Measurements from ENCODE around the gene ZNF280D. TPM values are rescaled to one million over a fixed set of nuclear protein-coding genes. Genes with fewer than 3 reads are reported as not detected.

ZNF280D gene
- total and polyA plus RNA-seq, 2 of the 8 experiments (the other 6 are each of a cell fraction or from before 2014, with no cell fraction given) = 7.4 to 27.5 TPM

DNA sequence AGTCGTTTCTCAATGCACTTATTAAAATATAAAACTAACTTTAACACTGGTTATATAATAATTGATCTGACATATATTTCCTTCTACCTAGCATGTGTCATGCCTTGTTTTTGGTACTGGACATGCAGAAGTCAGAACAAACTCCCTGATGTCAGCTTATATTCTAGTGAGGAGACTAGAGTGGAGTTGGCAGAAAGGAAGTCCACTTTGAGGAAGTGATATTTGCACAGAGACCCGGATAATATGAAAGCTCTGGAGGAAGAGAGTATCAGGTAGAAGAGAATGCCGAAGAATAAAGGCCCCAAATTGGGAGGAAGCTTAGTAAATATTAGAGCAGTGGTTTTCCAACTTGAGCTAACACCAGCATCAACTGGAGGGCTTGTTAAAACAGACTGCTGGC is 24.6 kb upstream of the ZNF280D start:
- ChIA-PET CTCF (ENCODE audit: partially characterized antibody) (interaction anchor here (0.7 to 1.5 kb wide), 4 partner anchors 9 to 143 kb away, joined by 3 read pairs; no protein-coding TSS in a partner anchor), POLR2A (ENCODE audit: partially characterized antibody) (no interaction called here)
- H3K18ac ChIP-seq (ENCODE audit: extremely low read depth, low read length) = no peak overlapping the region
- TF ChIP-seq TBP (IDR thresholded peaks at IDR 0.05; ENCODE audit: low read depth, low read length) = no peak
- TF ChIP-seq RFX5 (IDR thresholded peaks at IDR 0.05; ENCODE audit: borderline replicate concordance, low read depth, low read length) = no peak
- no peak for TF ChIP-seq BCL11A (IDR thresholded peaks at IDR 0.05; ENCODE audit: low read depth in 2 of 2, low read length in 2 of 2)
- no peak for TF ChIP-seq PHF8 (conservative IDR thresholded peaks at IDR 0.05; ENCODE audit: low read depth, low read length)
- TF ChIP-seq SIRT6 (IDR thresholded peaks at IDR 0.05; ENCODE audit: low read length) = no peak
- TF ChIP-seq TAF1 (IDR thresholded peaks at IDR 0.05; ENCODE audit: low read depth, low read length) = no peak
- no peak for TF ChIP-seq EP300 (IDR thresholded peaks at IDR 0.05; ENCODE audit: borderline replicate concordance in 1 of 2, low read depth in 2 of 2, low read length in 2 of 2)
- TF ChIP-seq KDM4A (IDR thresholded peaks at IDR 0.05; ENCODE audit: low read depth, low read length, severe bottlenecking) = no peak
- TF ChIP-seq SAP30 (IDR thresholded peaks at IDR 0.05; ENCODE audit: insufficient read depth, insufficient replicate concordance, low read length) = no peak
- no peak for TF ChIP-seq NRF1 (IDR thresholded peaks at IDR 0.05; ENCODE audit: low read depth, low read length)
- TF ChIP-seq SRF (IDR thresholded peaks at IDR 0.05; ENCODE audit: low read depth, low read length) = no peak
- TF ChIP-seq YY1 (IDR thresholded peaks at IDR 0.05; ENCODE audit: low read depth, low read length) = no peak
- TF ChIP-seq GABPA (IDR thresholded peaks at IDR 0.05; ENCODE audit: borderline replicate concordance, insufficient read depth, low read length) = no peak
- TF ChIP-seq BRCA1 (IDR thresholded peaks at IDR 0.05; ENCODE audit: low read depth, low read length) = no peak
- no peak for TF ChIP-seq CHD1 (IDR thresholded peaks at IDR 0.05; ENCODE audit: low read depth, low read length)
- H3K23ac ChIP-seq (ENCODE audit: insufficient read length) = no peak overlapping the region
- H3K4me2 ChIP-seq (ENCODE audit: insufficient read depth in 1 of 2, low read depth in 2 of 2, low read length in 2 of 2) = no peak overlapping the region
- no peak overlapping the region for H3K56ac ChIP-seq (replicated peaks; ENCODE audit: insufficient read length, low read depth, low read length)
- H4K8ac ChIP-seq (ENCODE audit: extremely low read depth, insufficient read depth, low read length) = no peak overlapping the region
- H4K20me1 ChIP-seq (replicated peaks in 1 of 2; ENCODE audit: control insufficient read depth in 1 of 2, insufficient read depth in 2 of 2, low read length in 2 of 2) = no peaks in the 10 kb centered on the region
- no peak overlapping the region for H3K4ac ChIP-seq (replicated peaks; ENCODE audit: insufficient read length, low read depth, low read length)
- no peak overlapping the region for H2BK15ac ChIP-seq (ENCODE audit: low read length)
- no peak overlapping the region for H2BK20ac ChIP-seq (ENCODE audit: low read length)
- H2BK120ac ChIP-seq (replicated peaks; ENCODE audit: low read depth, low read length) = no peak overlapping the region
- H2AFZ ChIP-seq (ENCODE audit: low read length) = 0 out of 2 replicates have a peak overlapping the region, but pooled peaks have one; percentile 20
- no peaks in the 10 kb centered on the region for H3K36me3 ChIP-seq (ENCODE audit: control insufficient read depth in 2 of 4, insufficient read depth in 4 of 4, low read length in 3 of 4)
- no peak overlapping the region for H2AK5ac ChIP-seq (ENCODE audit: low read depth, low read length)
- 89% methylated on average over 3 of the region's 3 CpGs; no CpG with 5 or more reads in 1 of the 2 experiments for WGBS, 2 experiments (ENCODE audit: extremely low coverage in 1 of 2, insufficient coverage in 1 of 2, insufficient read length in 1 of 2, insufficient replicate concordance in 2 of 2, low coverage in 1 of 2, low lambda C conversion rate in 2 of 2, missing lambda C conversion rate in 1 of 2)
- H3K27ac ChIP-seq (ENCODE audit: low read depth, low read length) = no peak overlapping the region
- DNase-seq (ENCODE audit: low read depth in 1 of 2, low spot score in 2 of 2) (no peak), FAIRE-seq (no peak)
- H3K79me2 ChIP-seq (ENCODE audit: control insufficient read depth in 1 of 2, insufficient read depth in 2 of 2, low read length in 2 of 2) = no peaks in the 10 kb centered on the region
- H4K91ac ChIP-seq (replicated peaks; ENCODE audit: insufficient read length, low read length) = no peak overlapping the region
- H4K5ac ChIP-seq (ENCODE audit: insufficient read length, low read depth, low read length) = no peak overlapping the region
- no peak overlapping the region for H3K14ac ChIP-seq (ENCODE audit: insufficient read length)
- no peaks in the 10 kb centered on the region for H3K79me1 ChIP-seq (ENCODE audit: low read depth, low read length)
- no peak overlapping the region for H2BK5ac ChIP-seq (ENCODE audit: low read depth, low read length)
- no peak overlapping the region for H3K4me3 ChIP-seq (ENCODE audit: extremely low read depth in 1 of 4, insufficient read depth in 2 of 4, low read depth in 3 of 4, low read length in 4 of 4)
- no peak overlapping the region for H2BK12ac ChIP-seq (ENCODE audit: low read depth, low read length)
- no peak overlapping the region for H3K9ac ChIP-seq (replicated peaks in 1 of 4; ENCODE audit: extremely low read depth in 1 of 4, low read depth in 3 of 4, low read length in 3 of 4)
- H3K9me3 ChIP-seq (ENCODE audit: insufficient read depth in 2 of 2, low read depth in 1 of 2, low read length in 1 of 2) = no peaks in the 10 kb centered on the region
- H3K23me2 ChIP-seq (ENCODE audit: low read depth, low read length) = no peaks in the 10 kb centered on the region; the same call in 1 of the 2 replicates
- H3K4me1 ChIP-seq (replicated peaks in 1 of 4; ENCODE audit: control insufficient read depth in 3 of 4, insufficient read depth in 4 of 4, low read length in 3 of 4) = peaks cover 0 to 6% (median 1%) of the 10 kb centered on the region in 4 experiments; a peak in 1 of 7 replicates
- H3K27me3 ChIP-seq (replicated peaks in 1 of 4; ENCODE audit: control insufficient read depth in 3 of 4, extremely low read depth in 1 of 4, insufficient read depth in 3 of 4, low read length in 3 of 4) = peaks cover 0 to 1% (median 0%) of the 10 kb centered on the region in 4 experiments; a peak in 1 of 7 replicates

All from H1 (cell line).